Measurements from ENCODE around the gene SP3. TPM values are rescaled to one million over a fixed set of nuclear protein-coding genes. Genes with fewer than 3 reads are reported as not detected.

SP3 gene
- 54.4 TPM for polyA plus RNA-seq

GRCh38 chr2:173965372-173966025, at the start of gene SP3:
Gene SP3 (minus strand): TSS chr2:173965373. CDS start chr2:173965171, 202 bp downstream.
- Mint-ChIP-seq H3K36me3 (peaks cover 7% of the 10 kb centered on the region), H3K27ac (peak within 1 kb of the TSS; percentile 96 to 100 (median 100)), H3K9me3 (no peaks in the 10 kb centered on the region), H3K4me3 (peak within 1 kb of the TSS; percentile 89 to 100 (median 98)), H3K4me1 (peaks cover 20 to 29% (median 25%) of the 10 kb centered on the region in 3 donors), H3K27me3 (no peaks in the 10 kb centered on the region)

GRCh38 chr2:174014699-174015070, 49.5 kb upstream of the SP3 start:
- peaks cover 6% of the 10 kb centered on the region for H3K27me3 Mint-ChIP-seq
- no peaks in the 10 kb centered on the region for H3K9me3 Mint-ChIP-seq
- H3K4me3 Mint-ChIP-seq, result peak overlapping the region in 2 of 4 donors; percentile 5 to 77
- peak overlapping the region in 1 of 3 donors; percentile 74 for H3K27ac Mint-ChIP-seq
- no peaks in the 10 kb centered on the region for H3K36me3 Mint-ChIP-seq
- peaks cover 9 to 21% (median 12%) of the 10 kb centered on the region in 3 donors for H3K4me1 Mint-ChIP-seq

- peak overlapping the region in 2 of 3 donors; percentile 65 to 74 for H3K27ac Mint-ChIP-seq
- no peaks in the 10 kb centered on the region for H3K9me3 Mint-ChIP-seq
- no peaks in the 10 kb centered on the region for H3K36me3 Mint-ChIP-seq
- H3K4me3 Mint-ChIP-seq, result peak overlapping the region in 3 of 4 donors; percentile 35 to 87 (median 77)
- H3K27me3 Mint-ChIP-seq, result peaks cover 6% of the 10 kb centered on the region
- peaks cover 9 to 21% (median 12%) of the 10 kb centered on the region in 3 donors for H3K4me1 Mint-ChIP-seq
Measured at GRCh38 chr2:174014011-174014698, 49.0 kb upstream of the SP3 start.

GRCh38 chr2:174013315-174013751, 48.2 kb upstream of the SP3 start:
- Mint-ChIP-seq H3K36me3 (no peaks in the 10 kb centered on the region), H3K4me3 (peak overlapping the region; percentile 35 to 87 (median 79)), H3K9me3 (no peaks in the 10 kb centered on the region), H3K27ac (peak overlapping the region in 1 of 3 donors; percentile 65), H3K27me3 (peaks cover 6% of the 10 kb centered on the region), H3K4me1 (peaks cover 9 to 21% (median 10%) of the 10 kb centered on the region in 3 donors)

- Mint-ChIP-seq H3K9me3 (no peaks in the 10 kb centered on the region), H3K27ac (peak overlapping the region in 1 of 3 donors; percentile 65), H3K36me3 (no peaks in the 10 kb centered on the region), H3K27me3 (peaks cover 6% of the 10 kb centered on the region), H3K4me3 (peak overlapping the region; percentile 50 to 87 (median 79)), H3K4me1 (peaks cover 9 to 21% (median 10%) of the 10 kb centered on the region in 3 donors)
Measured at GRCh38 chr2:174012347-174013314, 47.5 kb upstream of the SP3 start.

GRCh38 chr2:174011796-174012195, 46.6 kb upstream of the SP3 start:
- H3K27me3 Mint-ChIP-seq, result peaks cover 6% of the 10 kb centered on the region
- peaks cover 3% of the 10 kb centered on the region for H3K36me3 Mint-ChIP-seq
- no peaks in the 10 kb centered on the region for H3K9me3 Mint-ChIP-seq
- H3K4me3 Mint-ChIP-seq, result peak overlapping the region in 2 of 4 donors; percentile 49 to 50
- peak overlapping the region in 1 of 3 donors; percentile 1 for H3K27ac Mint-ChIP-seq
- peaks cover 8 to 21% (median 9%) of the 10 kb centered on the region in 3 donors for H3K4me1 Mint-ChIP-seq

- peaks cover 6% of the 10 kb centered on the region for H3K27me3 Mint-ChIP-seq
- H3K4me1 Mint-ChIP-seq, result peaks cover 8 to 21% (median 9%) of the 10 kb centered on the region in 3 donors
- H3K9me3 Mint-ChIP-seq, result no peaks in the 10 kb centered on the region
- no peak overlapping the region for H3K4me3 Mint-ChIP-seq
- no peak overlapping the region for H3K27ac Mint-ChIP-seq
- H3K36me3 Mint-ChIP-seq, result peaks cover 3% of the 10 kb centered on the region
Measured at GRCh38 chr2:174011173-174011572, 46.0 kb upstream of the SP3 start.

GRCh38 chr2:174009488-174010223, 44.5 kb upstream of the SP3 start:
- peaks cover 6% of the 10 kb centered on the region for H3K27me3 Mint-ChIP-seq
- H3K27ac Mint-ChIP-seq, result peak overlapping the region in 1 of 3 donors; percentile 71
- peaks cover 8 to 17% (median 9%) of the 10 kb centered on the region in 3 donors for H3K4me1 Mint-ChIP-seq
- H3K9me3 Mint-ChIP-seq, result no peaks in the 10 kb centered on the region
- no peak overlapping the region for H3K4me3 Mint-ChIP-seq
- H3K36me3 Mint-ChIP-seq, result peaks cover 3% of the 10 kb centered on the region

- no peaks in the 10 kb centered on the region for H3K9me3 Mint-ChIP-seq
- H3K27me3 Mint-ChIP-seq, result peaks cover 6% of the 10 kb centered on the region
- H3K36me3 Mint-ChIP-seq, result peaks cover 3% of the 10 kb centered on the region
- no peak overlapping the region for H3K27ac Mint-ChIP-seq
- H3K4me1 Mint-ChIP-seq, result peaks cover 3 to 9% (median 6%) of the 10 kb centered on the region in 3 donors
- H3K4me3 Mint-ChIP-seq, result no peak overlapping the region
Measured at GRCh38 chr2:174008720-174009119, 43.5 kb upstream of the SP3 start.

- H3K27me3 Mint-ChIP-seq, result peaks cover 6% of the 10 kb centered on the region
- no peak overlapping the region for H3K27ac Mint-ChIP-seq
- H3K4me1 Mint-ChIP-seq, result peaks cover 0 to 6% (median 2%) of the 10 kb centered on the region in 3 donors
- no peaks in the 10 kb centered on the region for H3K9me3 Mint-ChIP-seq
- H3K4me3 Mint-ChIP-seq, result no peak overlapping the region
- H3K36me3 Mint-ChIP-seq, result peaks cover 3% of the 10 kb centered on the region
Measured at GRCh38 chr2:174007010-174007409, 41.8 kb upstream of the SP3 start.

- H3K36me3 Mint-ChIP-seq, result peaks cover 3% of the 10 kb centered on the region
- H3K4me1 Mint-ChIP-seq, result no peaks in the 10 kb centered on the region
- H3K9me3 Mint-ChIP-seq, result no peaks in the 10 kb centered on the region
- H3K4me3 Mint-ChIP-seq, result no peak overlapping the region
- peaks cover 6% of the 10 kb centered on the region for H3K27me3 Mint-ChIP-seq
- no peak overlapping the region for H3K27ac Mint-ChIP-seq
Measured at GRCh38 chr2:174005801-174006419, 40.7 kb upstream of the SP3 start.

GRCh38 chr2:174004905-174005605, 39.9 kb upstream of the SP3 start:
- Mint-ChIP-seq H3K4me1 (no peaks in the 10 kb centered on the region), H3K9me3 (no peaks in the 10 kb centered on the region), H3K27me3 (peaks cover 4% of the 10 kb centered on the region), H3K36me3 (peaks cover 3% of the 10 kb centered on the region), H3K27ac (no peak overlapping the region), H3K4me3 (no peak overlapping the region)

Measured in IgD-negative memory B cell (primary cell).